MM.1S (cell line): ENCODE data around the gene HES5.

ENCODE experiments used
- DNase-seq: peaks from one replicate; pipeline ENCODE4 v3.0.0-alpha.2; 2015
- H2AFZ ChIP-seq: fragments of 300-600 bp; sonication (generic); 2 replicates; pipeline ENCODE4 v1.6.0; 2016; ENCODE audit warnings: antibody characterized with exemption, low read length
- H3F3A ChIP-seq: fragments of 300-600 bp; sonication (generic); 2 replicates; pipeline ENCODE4 v1.6.1; 2016; ENCODE audit warnings: mild to moderate bottlenecking, antibody characterized with exemption, low read length, moderate library complexity, mixed read lengths; ENCODE audit not compliant: insufficient read depth
- H3K27ac ChIP-seq: fragments of 300-600 bp; sonication (generic); 2 replicates; pipeline ENCODE4 v1.5.1; 2016; ENCODE audit warnings: mild to moderate bottlenecking, low read length
- H3K27me3 ChIP-seq: fragments of 300-600 bp; sonication (generic); replicated peaks from 2 replicates; pipeline ENCODE4 v1.6.0; 2016; ENCODE audit warnings: low read length; ENCODE audit not compliant: insufficient read depth
- H3K36me3 ChIP-seq: fragments of 300-600 bp; sonication (generic); replicated peaks from 2 replicates; pipeline ENCODE4 v1.6.1; 2016; ENCODE audit warnings: mild to moderate bottlenecking, low read length, mixed read lengths; ENCODE audit not compliant: insufficient read depth
- H3K4me1 ChIP-seq: fragments of 300-600 bp; sonication (generic); 2 replicates; pipeline ENCODE4 v1.6.1; 2016; ENCODE audit warnings: low read length, mixed read lengths
- H3K4me2 ChIP-seq: fragments of 300-600 bp; sonication (generic); 2 replicates; pipeline ENCODE4 v1.6.0; 2016; ENCODE audit warnings: low read depth, low read length
- H3K4me3 ChIP-seq: fragments of 300-600 bp; sonication (generic); 2 replicates; pipeline ENCODE4 v1.5.1; 2016; ENCODE audit warnings: low read length, mixed read lengths
- H3K79me2 ChIP-seq: fragments of 300-600 bp; sonication (generic); 2 replicates; pipeline ENCODE4 v1.6.1; 2016; ENCODE audit warnings: mixed run types, low read length, mixed read lengths
- H3K9ac ChIP-seq: fragments of 300-600 bp; sonication (generic); 2 replicates; pipeline ENCODE4 v1.6.1; 2016; ENCODE audit warnings: low read length, mixed read lengths
- H3K9me2 ChIP-seq: fragments of 300-600 bp; sonication (generic); replicated peaks from 2 replicates; pipeline ENCODE4 v1.6.1; 2016; ENCODE audit warnings: mild to moderate bottlenecking, low read length, mixed read lengths; ENCODE audit not compliant: insufficient read depth
- H3K9me3 ChIP-seq: fragments of 300-600 bp; sonication (generic); replicated peaks from 2 replicates; pipeline ENCODE4 v1.6.1; 2016; ENCODE audit warnings: mild to moderate bottlenecking, low read length, mixed read lengths; ENCODE audit not compliant: insufficient read depth
- H4K20me1 ChIP-seq: fragments of 300-600 bp; sonication (generic); 2 replicates; pipeline ENCODE4 v1.6.1; 2016; ENCODE audit warnings: mild to moderate bottlenecking, low read length, moderate library complexity, mixed read lengths; ENCODE audit not compliant: insufficient read depth
- CTCF ChIP-seq: fragments of 300-600 bp; sonication (generic); IDR thresholded peaks from 2 replicates; pipeline ENCODE4 v1.5.1; 2016; ENCODE audit warnings: antibody characterized with exemption, low read length, mixed read lengths
- EZH2 ChIP-seq: fragments of 300-600 bp; sonication (generic); optimal IDR thresholded peaks from 2 replicates; pipeline ENCODE3; 2017; ENCODE audit warnings: low read depth, mild to moderate bottlenecking, antibody characterized with exemption, low read length, mixed read lengths
- EZH2phosphoT487 ChIP-seq: fragments of 300-600 bp; sonication (generic); IDR thresholded peaks from 2 replicates; pipeline ENCODE4 v1.6.1; 2018; ENCODE audit warnings: antibody characterized with exemption, low read length

Gene HES5

GRCh38 chr1:2564006-2564814, 34.1 kb upstream of the HES5 start:
- no peaks in the 10 kb centered on the region for H3K4me1 ChIP-seq
- H3K79me2 ChIP-seq, result no peaks in the 10 kb centered on the region
- TF ChIP-seq EZH2, result no peak
- TF ChIP-seq EZH2phosphoT487, result no peak
- TF ChIP-seq CTCF, result no peak
- H3K9me2 ChIP-seq, result no peaks in the 10 kb centered on the region
- H3K36me3 ChIP-seq, result no peaks in the 10 kb centered on the region
- DNase-seq, result no peak
- no peak overlapping the region for H3K27ac ChIP-seq
- H4K20me1 ChIP-seq, result no peaks in the 10 kb centered on the region
- no peak overlapping the region for H3K4me2 ChIP-seq
- no peak overlapping the region for H2AFZ ChIP-seq
- H3K27me3 ChIP-seq, result peaks cover 18% of the 10 kb centered on the region
- H3K9me3 ChIP-seq, result no peaks in the 10 kb centered on the region
- H3K4me3 ChIP-seq, result no peak overlapping the region
- no peaks in the 10 kb centered on the region for H3F3A ChIP-seq
- H3K9ac ChIP-seq, result no peak overlapping the region

DNA sequence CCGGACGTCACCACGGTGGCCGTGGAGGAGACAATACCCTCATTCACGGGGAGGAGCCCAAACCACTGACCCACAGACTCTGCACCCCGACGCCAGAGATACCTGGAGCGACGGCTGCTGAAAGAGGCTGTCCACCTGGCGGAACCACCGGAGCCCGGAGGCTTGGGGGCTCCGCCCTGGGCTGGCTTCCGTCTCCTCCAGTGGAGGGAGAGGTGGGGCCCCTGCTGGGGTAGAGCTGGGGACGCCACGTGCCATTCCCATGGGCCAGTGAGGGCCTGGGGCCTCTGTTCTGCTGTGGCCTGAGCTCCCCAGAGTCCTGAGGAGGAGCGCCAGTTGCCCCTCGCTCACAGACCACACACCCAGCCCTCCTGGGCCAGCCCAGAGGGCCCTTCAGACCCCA, 33.1 kb upstream of the HES5 start:
- no peak overlapping the region for H3K27ac ChIP-seq
- no peaks in the 10 kb centered on the region for H3K9me3 ChIP-seq
- H4K20me1 ChIP-seq, result no peaks in the 10 kb centered on the region
- TF ChIP-seq EZH2phosphoT487 (no peak), EZH2 (no peak), CTCF (no peak)
- DNase-seq, result no peak
- H3K79me2 ChIP-seq, result no peaks in the 10 kb centered on the region
- no peaks in the 10 kb centered on the region for H3F3A ChIP-seq
- no peak overlapping the region for H3K9ac ChIP-seq
- H3K36me3 ChIP-seq, result no peaks in the 10 kb centered on the region
- H3K4me2 ChIP-seq, result no peak overlapping the region
- no peak overlapping the region for H2AFZ ChIP-seq
- H3K27me3 ChIP-seq, result peaks cover 15% of the 10 kb centered on the region
- H3K4me1 ChIP-seq, result no peaks in the 10 kb centered on the region
- no peak overlapping the region for H3K4me3 ChIP-seq
- no peaks in the 10 kb centered on the region for H3K9me2 ChIP-seq

GRCh38 chr1:2561898-2562895, 32.1 kb upstream of the HES5 start:
- Histone ChIP-seq H3K4me3 (no peak overlapping the region), H3K36me3 (no peaks in the 10 kb centered on the region), H3K79me2 (peaks cover 4% of the 10 kb centered on the region), H3K27me3 (peaks cover 10% of the 10 kb centered on the region), H3K4me1 (0 out of 2 replicates have a peak, but pooled peaks cover 3% of the 10 kb centered on the region), H3K9ac (no peak overlapping the region), H3F3A (no peaks in the 10 kb centered on the region), H3K27ac (no peak overlapping the region), H3K4me2 (no peak overlapping the region), H2AFZ (no peak overlapping the region), H3K9me2 (no peaks in the 10 kb centered on the region), H3K9me3 (no peaks in the 10 kb centered on the region), H4K20me1 (no peaks in the 10 kb centered on the region)
- DNase-seq, result no peak
- TF ChIP-seq CTCF (peak; percentile 55), EZH2 (no peak), EZH2phosphoT487 (no peak)
